ENCODE results near the gene KLF13. TPM values are rescaled to one million over a fixed set of nuclear protein-coding genes. Genes with fewer than 3 reads are reported as not detected.

KLF13 gene
- total RNA-seq, 1 donor from 2014 or later = 44.6 TPM

DNA sequence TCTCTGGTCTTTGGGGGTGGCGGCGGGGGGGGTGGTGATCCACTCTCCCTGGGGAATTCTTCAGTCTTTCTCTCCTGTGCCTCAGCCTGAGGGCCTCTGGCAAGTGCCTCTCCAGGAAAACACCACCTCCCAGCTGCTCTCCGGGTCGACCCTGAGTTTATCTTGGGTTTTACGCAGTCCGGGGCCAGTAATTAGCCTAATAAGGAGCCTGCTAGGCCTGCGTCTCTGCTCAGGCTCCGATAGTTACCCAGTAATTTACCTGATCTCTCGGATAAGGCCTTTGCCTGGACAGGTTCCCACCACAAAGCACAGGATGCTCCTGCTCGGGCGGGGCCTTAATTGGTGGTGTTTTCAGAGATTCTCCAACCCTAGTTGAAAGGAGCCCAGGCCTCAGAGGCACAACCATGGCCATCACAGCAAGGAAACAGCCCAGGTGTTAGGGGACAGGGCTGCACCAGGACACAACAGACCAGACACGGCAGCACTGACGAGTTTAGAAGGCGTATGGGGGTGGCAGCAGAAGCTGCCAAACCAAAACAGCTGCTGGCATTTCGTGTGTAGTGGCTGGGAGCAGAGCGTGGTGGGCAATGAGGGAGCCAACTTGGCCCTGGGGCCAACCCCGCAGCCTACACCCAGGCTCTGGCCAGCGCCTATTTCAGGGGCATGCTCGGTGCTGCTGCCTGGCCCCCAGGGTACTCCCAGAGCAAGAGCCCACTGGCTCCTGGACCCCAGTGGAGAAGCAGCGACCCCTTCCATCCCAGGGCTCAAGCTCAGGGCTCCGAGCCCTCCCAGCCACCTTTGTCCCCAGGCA lies 71.4 kb downstream of the KLF13 start:
- H3K27ac Mint-ChIP-seq (ENCODE audit: unreplicated experiment) = no peak overlapping the region

DNA sequence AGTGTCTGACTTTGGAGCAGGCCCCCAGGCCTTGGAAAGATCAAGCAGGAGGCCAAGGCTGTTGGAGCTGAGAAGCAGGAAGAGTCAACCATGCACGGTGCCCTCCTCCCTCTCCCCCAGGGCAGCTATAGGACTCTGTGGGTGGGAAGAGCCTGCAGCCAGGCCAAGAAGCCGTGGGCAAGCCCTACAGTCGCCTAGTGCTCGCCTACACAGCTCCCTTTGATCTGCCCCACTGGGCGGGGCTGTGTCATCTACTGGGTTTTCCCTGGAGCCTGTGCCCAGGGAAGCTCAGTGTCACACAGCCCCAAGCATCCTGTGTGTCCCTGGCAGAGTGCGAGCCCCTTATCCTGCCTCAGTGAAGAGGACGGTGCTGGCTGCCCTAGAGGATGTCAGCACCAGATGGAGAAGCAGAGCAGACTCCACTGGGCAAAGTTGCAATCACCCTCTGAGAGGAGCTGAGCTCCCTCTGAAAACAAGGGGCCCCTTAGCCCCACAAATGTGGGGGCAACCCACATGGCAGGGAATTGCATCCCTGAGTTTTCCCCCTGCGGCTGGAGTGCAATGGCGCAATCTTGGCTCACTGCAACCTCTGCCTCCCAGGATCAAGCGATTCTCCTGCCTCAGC lies 72.2 kb downstream of the KLF13 start:
- no peak overlapping the region for H3K27ac Mint-ChIP-seq (ENCODE audit: unreplicated experiment)
- no peak for TF ChIP-seq CTCF (conservative IDR thresholded peaks at IDR 0.05)
- H3K4me1 Mint-ChIP-seq = peaks cover 20% of the 10 kb centered on the region
- H3K27me3 Mint-ChIP-seq (ENCODE audit: low read depth) = peaks cover 24% of the 10 kb centered on the region
- H3K9me3 Mint-ChIP-seq = no peaks in the 10 kb centered on the region
- no peak overlapping the region for H3K4me3 Mint-ChIP-seq
- H3K36me3 Mint-ChIP-seq (ENCODE audit: low read depth) = no peaks in the 10 kb centered on the region
- DNase-seq (ENCODE audit: low read depth, low spot score) = no peak

More for the DNA sequence above, 71.4 kb downstream of the KLF13 start:
- H3K4me1 Mint-ChIP-seq = peaks cover 24% of the 10 kb centered on the region
- no peaks in the 10 kb centered on the region for H3K9me3 Mint-ChIP-seq
- peaks cover 32% of the 10 kb centered on the region for H3K27me3 Mint-ChIP-seq (ENCODE audit: low read depth)
- TF ChIP-seq CTCF (conservative IDR thresholded peaks at IDR 0.05) = no peak
- no peak for DNase-seq (ENCODE audit: low read depth, low spot score)
- no peaks in the 10 kb centered on the region for H3K36me3 Mint-ChIP-seq (ENCODE audit: low read depth)
- no peak overlapping the region for H3K4me3 Mint-ChIP-seq

- no peaks in the 10 kb centered on the region for H3K9me3 Mint-ChIP-seq
- peaks cover 16% of the 10 kb centered on the region for H3K27me3 Mint-ChIP-seq (ENCODE audit: low read depth)
- no peak for DNase-seq (ENCODE audit: low read depth, low spot score)
- H3K4me3 Mint-ChIP-seq = no peak overlapping the region
- no peak overlapping the region for H3K27ac Mint-ChIP-seq (ENCODE audit: unreplicated experiment)
- H3K36me3 Mint-ChIP-seq (ENCODE audit: low read depth) = no peaks in the 10 kb centered on the region
- no peak for TF ChIP-seq CTCF (conservative IDR thresholded peaks at IDR 0.05)
- peaks cover 20% of the 10 kb centered on the region for H3K4me1 Mint-ChIP-seq
Measured at GRCh38 chr15:31399544-31400171, 73.0 kb downstream of the KLF13 start.

DNA sequence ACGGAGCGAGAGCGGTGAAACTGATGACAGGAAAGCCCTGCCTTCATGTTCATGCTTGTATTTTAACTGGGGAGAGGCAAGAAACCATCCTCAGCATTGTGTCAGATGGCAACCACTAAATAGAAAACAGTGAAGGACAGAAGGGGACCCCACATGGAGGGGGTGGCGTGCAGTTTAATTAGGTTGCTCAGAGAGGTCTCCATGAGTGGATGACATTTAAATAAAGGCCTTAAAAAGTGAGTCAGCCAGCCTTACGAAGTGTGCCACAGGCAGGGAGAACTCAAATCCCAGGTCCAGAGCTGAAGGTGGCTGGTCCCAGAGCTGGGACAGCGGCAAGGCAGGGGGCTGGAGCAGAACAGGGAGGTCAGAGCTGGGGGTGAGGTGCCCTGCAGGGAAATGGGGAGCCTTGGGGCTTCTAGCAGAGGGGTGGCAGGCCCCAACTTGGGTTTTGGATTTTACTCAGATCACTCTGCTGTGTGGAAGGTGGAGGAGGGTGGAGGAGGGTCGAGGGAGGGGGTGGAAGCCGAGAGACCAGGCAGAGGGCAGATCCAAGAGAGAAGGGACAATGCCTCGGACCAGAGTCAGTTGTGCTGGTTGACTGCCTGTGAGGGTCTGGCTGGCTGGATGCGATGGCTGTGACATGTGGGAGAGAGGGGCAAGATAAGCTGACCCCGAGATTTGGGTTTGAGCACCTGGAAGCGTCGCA lies 73.7 kb downstream of the KLF13 start:
- peaks cover 20% of the 10 kb centered on the region for H3K4me1 Mint-ChIP-seq
- no peak overlapping the region for H3K27ac Mint-ChIP-seq (ENCODE audit: unreplicated experiment)
- peaks cover 4% of the 10 kb centered on the region for H3K9me3 Mint-ChIP-seq
- no peak for TF ChIP-seq CTCF (conservative IDR thresholded peaks at IDR 0.05)
- H3K4me3 Mint-ChIP-seq = no peak overlapping the region
- peaks cover 9% of the 10 kb centered on the region for H3K27me3 Mint-ChIP-seq (ENCODE audit: low read depth)
- no peak for DNase-seq (ENCODE audit: low read depth, low spot score)
- H3K36me3 Mint-ChIP-seq (ENCODE audit: low read depth) = no peaks in the 10 kb centered on the region

DNA sequence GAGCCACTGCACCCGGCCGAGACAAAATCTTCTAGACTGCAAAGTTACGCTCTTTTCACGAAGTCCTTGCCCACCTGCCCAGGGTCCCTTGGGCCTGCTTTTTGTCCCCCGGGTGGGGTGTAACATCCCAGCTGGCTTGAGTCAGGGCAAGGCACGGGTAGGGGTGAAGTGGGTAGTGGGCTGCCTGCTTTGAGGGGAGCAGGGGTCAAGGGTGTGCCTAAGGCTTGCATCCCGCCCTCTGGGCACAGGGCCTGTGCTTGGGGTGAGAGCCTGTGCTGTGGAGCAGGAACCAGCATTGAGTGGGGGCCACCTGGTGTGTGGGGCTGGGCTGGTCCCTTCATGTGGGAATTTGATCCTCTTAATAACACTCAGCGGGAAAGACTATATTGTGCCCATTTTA lies 74.6 kb downstream of the KLF13 start:
- Mint-ChIP-seq H3K4me3 (no peak overlapping the region), H3K27ac (ENCODE audit: unreplicated experiment) (no peak overlapping the region), H3K27me3 (ENCODE audit: low read depth) (peaks cover 3% of the 10 kb centered on the region), H3K9me3 (peaks cover 4% of the 10 kb centered on the region), H3K4me1 (peaks cover 20% of the 10 kb centered on the region), H3K36me3 (ENCODE audit: low read depth) (peaks cover 3% of the 10 kb centered on the region)
- TF ChIP-seq CTCF (conservative IDR thresholded peaks at IDR 0.05) = no peak
- DNase-seq (ENCODE audit: low read depth, low spot score) = no peak

Measured in neural crest cell (in vitro differentiated cells).